ENCODE data around the gene COQ4.

COQ4 gene

DNA sequence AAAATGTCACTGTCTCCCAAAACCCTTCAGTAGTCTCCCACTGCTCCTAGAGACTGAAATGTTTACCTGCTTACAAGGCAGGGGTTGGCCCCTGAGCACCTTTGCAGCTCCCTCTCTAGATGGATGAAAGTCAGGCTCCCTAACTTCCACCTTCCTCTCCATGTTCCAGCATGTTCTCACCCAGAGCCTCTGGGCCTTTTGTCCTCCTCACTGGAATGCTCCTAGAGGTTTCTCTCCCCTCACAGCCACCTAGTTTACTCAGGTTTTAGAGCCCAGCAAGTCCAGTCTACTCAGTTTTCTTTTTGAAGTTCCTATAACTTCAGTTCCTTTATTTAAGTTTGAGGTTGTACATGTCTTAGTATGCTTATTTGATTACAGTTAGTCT lies 47.7 kb downstream of the COQ4 start:
- DNase-seq (no peak), ATAC-seq (ENCODE audit: insufficient read depth, low read depth) (no peak)
- Histone ChIP-seq H4K20me1 (ENCODE audit: insufficient read depth, low read length) (peaks cover 19% of the 10 kb centered on the region; the same call in 1 of the 2 replicates), H3K36me3 (ENCODE audit: insufficient read depth, low read length) (peaks cover 12% of the 10 kb centered on the region), H3K4me3 (ENCODE audit: low read depth in 1 of 2, low read length in 2 of 2) (peak overlapping the region; percentile 81 to 97), H3K9ac (ENCODE audit: low read depth, low read length) (peak overlapping the region; percentile 65), H3K27ac (ENCODE audit: low read length) (peak overlapping the region; percentile 82), H3K4me1 (ENCODE audit: insufficient read depth, low read length) (peaks cover 32% of the 10 kb centered on the region), H3K9me3 (ENCODE audit: insufficient read depth, low read length, severe bottlenecking) (no peaks in the 10 kb centered on the region), H3K79me2 (ENCODE audit: insufficient read depth, low read length) (peaks cover 48% of the 10 kb centered on the region), H2AFZ (ENCODE audit: low read depth, low read length) (peak overlapping the region; percentile 82), H3K4me2 (ENCODE audit: insufficient read depth, low read length) (peak overlapping the region; percentile 97), H3K27me3 (ENCODE audit: insufficient read depth, low read length, poor library complexity) (no peaks in the 10 kb centered on the region)
- no peak for TF ChIP-seq EZH2 (IDR thresholded peaks at IDR 0.05; ENCODE audit: borderline replicate concordance, low read depth, low read length, severe bottlenecking)

GRCh38 chr9:128370752-128371629 lies 48.4 kb downstream of the COQ4 start, which contains the start of gene URM1:
TSS of gene URM1 (plus strand) at chr9:128371374. CDS start at chr9:128371381, 7 bp downstream.
- Histone ChIP-seq H3K9me3 (ENCODE audit: insufficient read depth, low read length, severe bottlenecking) (no peaks in the 10 kb centered on the region), H3K79me2 (ENCODE audit: insufficient read depth, low read length) (peaks cover 55% of the 10 kb centered on the region), H3K4me2 (ENCODE audit: insufficient read depth, low read length) (peak within 1 kb of the TSS; percentile 97), H2AFZ (ENCODE audit: low read depth, low read length) (peak within 1 kb of the TSS; percentile 82), H3K36me3 (ENCODE audit: insufficient read depth, low read length) (peaks cover 12% of the 10 kb centered on the region), H3K27ac (ENCODE audit: low read length) (peak within 1 kb of the TSS; percentile 85), H3K9ac (ENCODE audit: low read depth, low read length) (peak within 1 kb of the TSS; percentile 65), H3K4me1 (ENCODE audit: insufficient read depth, low read length) (peaks cover 27% of the 10 kb centered on the region), H3K27me3 (ENCODE audit: insufficient read depth, low read length, poor library complexity) (no peaks in the 10 kb centered on the region), H3K4me3 (ENCODE audit: low read depth in 1 of 2, low read length in 2 of 2) (peak within 1 kb of the TSS; percentile 81 to 97), H4K20me1 (ENCODE audit: insufficient read depth, low read length) (peaks cover 19% of the 10 kb centered on the region; the same call in 1 of the 2 replicates)
- peak; percentile 96 for DNase-seq
- TF ChIP-seq CTCF (IDR thresholded peaks at IDR 0.05; ENCODE audit: borderline replicate concordance, extremely low read depth, low read length, poor library complexity, severe bottlenecking) (peak; percentile 18), EZH2 (IDR thresholded peaks at IDR 0.05; ENCODE audit: borderline replicate concordance, low read depth, low read length, severe bottlenecking) (no peak)
- ATAC-seq (ENCODE audit: insufficient read depth, low read depth), result peak; percentile 93

DNA sequence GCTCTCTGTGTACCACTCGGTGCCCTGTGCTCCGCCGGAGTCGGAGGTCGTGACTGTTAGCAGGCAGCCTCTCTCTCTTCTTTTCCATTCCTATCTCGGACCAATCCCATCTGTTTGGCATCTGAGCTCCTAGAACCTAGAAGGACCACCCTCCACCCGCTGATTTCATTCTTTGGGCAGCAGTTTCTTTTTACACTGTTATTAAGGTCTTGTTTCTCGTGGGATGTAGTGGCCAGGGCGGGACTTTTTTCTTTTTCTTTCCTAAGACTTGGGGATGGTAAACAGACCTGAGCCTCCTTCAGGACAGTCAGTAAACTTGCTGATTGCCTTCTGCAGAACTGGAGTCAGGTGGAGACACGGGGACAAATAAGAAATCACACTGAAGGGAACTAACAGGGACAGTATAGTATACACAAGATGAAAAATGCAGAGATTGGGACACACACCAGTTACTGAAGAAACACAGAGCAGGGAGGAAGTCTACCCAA lies 49.0 kb downstream of the COQ4 start:
- DNase-seq (no peak), ATAC-seq (ENCODE audit: insufficient read depth, low read depth) (no peak)
- Histone ChIP-seq H3K4me2 (ENCODE audit: insufficient read depth, low read length) (peak overlapping the region; percentile 97), H3K4me3 (ENCODE audit: low read depth in 1 of 2, low read length in 2 of 2) (peak overlapping the region; percentile 81 to 97), H4K20me1 (ENCODE audit: insufficient read depth, low read length) (peaks cover 19% of the 10 kb centered on the region; the same call in 1 of the 2 replicates), H3K79me2 (ENCODE audit: insufficient read depth, low read length) (peaks cover 60% of the 10 kb centered on the region), H3K27ac (ENCODE audit: low read length) (peak overlapping the region; percentile 85), H3K27me3 (ENCODE audit: insufficient read depth, low read length, poor library complexity) (no peaks in the 10 kb centered on the region), H3K36me3 (ENCODE audit: insufficient read depth, low read length) (peaks cover 12% of the 10 kb centered on the region), H3K9me3 (ENCODE audit: insufficient read depth, low read length, severe bottlenecking) (no peaks in the 10 kb centered on the region), H3K4me1 (ENCODE audit: insufficient read depth, low read length) (peaks cover 27% of the 10 kb centered on the region), H2AFZ (ENCODE audit: low read depth, low read length) (peak overlapping the region; percentile 82), H3K9ac (ENCODE audit: low read depth, low read length) (peak overlapping the region; percentile 65)
- TF ChIP-seq CTCF (IDR thresholded peaks at IDR 0.05; ENCODE audit: borderline replicate concordance, extremely low read depth, low read length, poor library complexity, severe bottlenecking), result no peak
- no peak for TF ChIP-seq EZH2 (IDR thresholded peaks at IDR 0.05; ENCODE audit: borderline replicate concordance, low read depth, low read length, severe bottlenecking)

GRCh38 chr9:128372188-128372641 lies 49.6 kb downstream of the COQ4 start:
- Histone ChIP-seq H2AFZ (ENCODE audit: low read depth, low read length) (no peak overlapping the region), H3K4me2 (ENCODE audit: insufficient read depth, low read length) (peak overlapping the region; percentile 97), H3K36me3 (ENCODE audit: insufficient read depth, low read length) (peaks cover 12% of the 10 kb centered on the region), H3K9ac (ENCODE audit: low read depth, low read length) (peak overlapping the region; percentile 65), H3K4me3 (ENCODE audit: low read depth in 1 of 2, low read length in 2 of 2) (peak overlapping the region; percentile 81 to 97), H4K20me1 (ENCODE audit: insufficient read depth, low read length) (peaks cover 19% of the 10 kb centered on the region; the same call in 1 of the 2 replicates), H3K9me3 (ENCODE audit: insufficient read depth, low read length, severe bottlenecking) (no peaks in the 10 kb centered on the region), H3K27ac (ENCODE audit: low read length) (peak overlapping the region; percentile 85), H3K4me1 (ENCODE audit: insufficient read depth, low read length) (peaks cover 27% of the 10 kb centered on the region), H3K27me3 (ENCODE audit: insufficient read depth, low read length, poor library complexity) (no peaks in the 10 kb centered on the region), H3K79me2 (ENCODE audit: insufficient read depth, low read length) (peaks cover 66% of the 10 kb centered on the region)
- no peak for TF ChIP-seq EZH2 (IDR thresholded peaks at IDR 0.05; ENCODE audit: borderline replicate concordance, low read depth, low read length, severe bottlenecking)
- TF ChIP-seq CTCF (IDR thresholded peaks at IDR 0.05; ENCODE audit: borderline replicate concordance, extremely low read depth, low read length, poor library complexity, severe bottlenecking), result no peak
- DNase-seq (no peak), ATAC-seq (ENCODE audit: insufficient read depth, low read depth) (no peak)
